HepG2 (cell line): ENCODE results near the gene LRRC3B. TPM values are rescaled to one million over a fixed set of nuclear protein-coding genes. Genes with fewer than 3 reads are reported as not detected.

Source experiments
- ATAC-seq: fragments of 200-7000 bp; cut with Tn5 transposase; 3 replicates; pipeline ENCODE4 v1.9.1; 2020; ENCODE audit warnings: mild to moderate bottlenecking, moderate library complexity
- BruUV-seq: library from RNA; stranded (reverse); fragments of 400-500 nt; replicated peaks from 2 replicates; lab custom pipeline; 2021; lab: Mats Ljungman, UMichigan
- CTCF ChIA-PET: fragments of 300-600 bp; formaldehyde crosslinking; extraction: SDS; loops from one replicate; lab custom pipeline; 2021; ENCODE audit warnings: low total read pairs, inconsistent platforms, low intra/inter-chr PET ratio; lab: Yijun Ruan, JAX
- POLR2A ChIA-PET: fragments of 350-600 bp; sonication (Branson Sonifier 250); formaldehyde crosslinking; loops from one replicate; lab custom pipeline; 2020; ENCODE audit warnings: antibody characterized with exemption, inconsistent platforms; lab: Yijun Ruan, JAX
- DNase-seq: peaks from one replicate; pipeline ENCODE4 v3.0.0-alpha.2; 2015; ENCODE audit warnings: low spot score
- FAIRE-seq: peaks from 3 replicates; lab custom pipeline; 2011; peaks lifted over from hg19 to GRCh38; lab: Jason Lieb, UNC
- H2AFZ ChIP-seq: one replicate; pipeline ENCODE4 v1.6.1; 2011; ENCODE audit warnings: low read length, inconsistent platforms
- H3K27ac ChIP-seq: fragments of 300-600 bp; 3 replicates; pipeline ENCODE4 v1.8.0; 2011; ENCODE audit warnings: mixed run types, mild to moderate bottlenecking, mixed read lengths, low read length, inconsistent platforms; ENCODE audit not compliant: insufficient read depth; ENCODE audit errors: extremely low read length
- H3K27me3 ChIP-seq, 2 experiments: fragments of 200-600 bp in 1 of 2; 2 replicates in 1 of 2; 3 replicates in 1 of 2; pipeline versions ENCODE4 v1.6.0 to v1.8.0; 2011; ENCODE audit warnings: low read length in 2 of 2, mild to moderate bottlenecking in 2 of 2, moderate library complexity in 2 of 2, inconsistent platforms in 1 of 2; ENCODE audit not compliant: insufficient read depth in 2 of 2, control insufficient read depth in 1 of 2
- H3K36me3 ChIP-seq, 2 experiments: fragments of 200-600 bp in 1 of 2; replicated peaks in 1 of 2; 2 replicates in 1 of 2; 3 replicates in 1 of 2; pipeline versions ENCODE4 v1.5.1 to v1.8.0; 2011; ENCODE audit warnings: low read length in 2 of 2, inconsistent platforms in 1 of 2; ENCODE audit not compliant: insufficient read depth in 2 of 2, control insufficient read depth in 1 of 2
- H3K4me1 ChIP-seq: 2 replicates; pipeline ENCODE4 v1.5.1; 2012; ENCODE audit warnings: low read length, inconsistent platforms; ENCODE audit not compliant: insufficient read depth
- H3K4me2 ChIP-seq: 2 replicates; pipeline ENCODE4 v1.6.0; 2011; ENCODE audit warnings: low read depth, low read length, inconsistent platforms
- H3K4me3 ChIP-seq, 3 experiments: fragments of 200-600 bp in 1 of 3; sonication (generic), shearing (Covaris generic) in 1 of 3; replicated peaks in 1 of 3; 2 replicates each; pipeline ENCODE4 v1.5.1; 2011 to 2016; ENCODE audit warnings: low read length in 3 of 3, inconsistent platforms in 2 of 3, low read depth in 2 of 3, mild to moderate bottlenecking in 2 of 3, control low read depth in 1 of 3, mixed read lengths in 1 of 3; ENCODE audit not compliant: insufficient read depth in 1 of 3
- H3K79me2 ChIP-seq: one replicate; pipeline ENCODE4 v1.6.1; 2011; ENCODE audit warnings: low read length, inconsistent platforms; ENCODE audit not compliant: insufficient read depth
- H3K9ac ChIP-seq: 2 replicates; pipeline ENCODE4 v1.6.0; 2011; ENCODE audit warnings: mild to moderate bottlenecking, low read depth, low read length, inconsistent platforms; ENCODE audit not compliant: insufficient read depth
- H3K9me3 ChIP-seq: 2 replicates; pipeline ENCODE4 v1.5.1; 2012; ENCODE audit warnings: mild to moderate bottlenecking, low read length
- H4K20me1 ChIP-seq: 2 replicates; pipeline ENCODE4 v1.6.0; 2011; ENCODE audit warnings: inconsistent platforms, mild to moderate bottlenecking, low read length, moderate library complexity; ENCODE audit not compliant: insufficient read depth
- MTF1 ChIP-seq: sonication (generic); formaldehyde crosslinking; IDR thresholded peaks from 2 replicates; pipeline ENCODE4 v1.5.0; 2020; ENCODE audit warnings: missing genetic modification reagents
- NR2F6 ChIP-seq, 2 experiments: IDR thresholded peaks; 2 replicates each; pipeline ENCODE4 v1.6.1; 2016; ENCODE audit warnings: antibody characterized with exemption in 1 of 2, mild to moderate bottlenecking in 1 of 2
- ZBTB46 ChIP-seq: sonication (generic); formaldehyde crosslinking; IDR thresholded peaks from 2 replicates; pipeline ENCODE4 v1.4.0; 2020; ENCODE audit warnings: mild to moderate bottlenecking, missing genetic modification reagents, borderline replicate concordance
- ZIK1 ChIP-seq: sonication (generic); formaldehyde crosslinking; IDR thresholded peaks from 2 replicates; pipeline ENCODE4 v1.5.0; 2020; ENCODE audit warnings: mild to moderate bottlenecking, low read depth, missing genetic modification reagents, borderline replicate concordance
- ZNF678 ChIP-seq: sonication (generic); formaldehyde crosslinking; IDR thresholded peaks from 2 replicates; pipeline ENCODE4 v1.4.0; 2020; ENCODE audit warnings: mild to moderate bottlenecking, missing genetic modification reagents
- ZNF737 ChIP-seq: sonication (generic); formaldehyde crosslinking; IDR thresholded peaks from 2 replicates; pipeline ENCODE4 v1.5.0; 2020; ENCODE audit warnings: missing genetic modification reagents, mild to moderate bottlenecking, borderline replicate concordance
- ZNF891 ChIP-seq: sonication (generic); formaldehyde crosslinking; IDR thresholded peaks from 2 replicates; pipeline ENCODE4 v1.5.0; 2020; ENCODE audit warnings: mild to moderate bottlenecking, missing genetic modification reagents
- ZSCAN22 ChIP-seq: sonication (generic); formaldehyde crosslinking; IDR thresholded peaks from 2 replicates; pipeline ENCODE4 v1.4.0; 2020; ENCODE audit warnings: mild to moderate bottlenecking, missing genetic modification reagents
- WGBS: methylation state at CpG from one replicate; pipeline ENCODE4 v1.1.6; 2017; ENCODE audit warnings: low lambda C conversion rate; 5-methylcytosine and 5-hydroxymethylcytosine counted together
- in situ Hi-C: cut with HindIII; loops from 2 replicates; pipeline ENCODE4 v1.10.0; 2017; ENCODE audit warnings: low pct_unique_long_range_greater_than_20kb; ENCODE audit not compliant: extremely low pct_ligation_motif_present
- intact Hi-C: fragments of 100-400 bp; cut with micrococcal nuclease; formaldehyde crosslinking; loops from one replicate; pipeline ENCODE4 v1.10.0; 2022; ENCODE audit not compliant: unreplicated experiment
- polyA plus RNA-seq, 8 experiments: library from polyadenylated mRNA; depleted of rRNA in 3 of 8; stranded (reverse) in 7 of 8; unstranded in 1 of 8; fragments of >200 nt; fragmentation: Illumina TruSeq in 4 of 8; extraction: Trizol in 4 of 8; gene quantifications; 2 replicates each; pipeline versions ENCODE4 v1.2.1 to v1.2.3, GENCODE V29; 2011 to 2016; ENCODE audit warnings: low read depth in 4 of 8, missing spikeins in 1 of 8, mixed read lengths in 1 of 8; ENCODE audit not compliant: insufficient read depth in 1 of 8
- total RNA-seq, 5 experiments: library from RNA; depleted of rRNA; stranded (reverse); fragments of >200 nt; fragmentation: Illumina TruSeq; extraction: Trizol; gene quantifications; 2 replicates each; pipeline ENCODE4 v1.2.3, GENCODE V29; 2016; ENCODE audit warnings: low read depth in 1 of 5
- TF ChIP-seq, protein P1 (sequence below): sonication (generic); formaldehyde crosslinking; conservative IDR thresholded peaks from 2 replicates; pipeline ENCODE4 v1.4.0; 2020; ENCODE audit warnings: missing genetic modification reagents
- TF ChIP-seq, protein P2 (sequence below): sonication (generic); formaldehyde crosslinking; IDR thresholded peaks from 2 replicates; pipeline ENCODE4 v1.4.0; 2020; ENCODE audit warnings: missing genetic modification reagents, mild to moderate bottlenecking, borderline replicate concordance

LRRC3B gene
- total and polyA plus RNA-seq, 2 of the 13 experiments (the other 11 are each of a cell fraction or from before 2014, with no cell fraction given): not detected

DNA sequence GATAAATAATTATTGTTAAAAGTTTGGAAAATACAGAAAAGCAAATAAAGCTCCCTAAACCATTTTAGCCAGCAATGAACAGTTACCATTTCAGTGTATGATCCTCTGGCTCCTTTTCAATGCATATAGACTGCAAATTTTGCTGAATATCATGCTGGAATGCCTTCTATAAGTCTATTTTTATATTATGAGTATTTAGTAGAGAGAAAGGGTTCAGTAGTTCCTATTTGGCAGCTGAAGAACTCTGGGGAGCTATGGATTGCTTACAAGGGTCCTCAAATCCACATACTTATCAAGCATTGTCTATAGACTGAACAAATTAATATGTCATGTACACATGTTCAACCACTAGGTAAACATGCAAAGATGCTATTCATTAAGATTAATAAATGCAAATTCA, 46.1 kb downstream of the LRRC3B start (continued):
- TF ChIP-seq, protein P1, sequence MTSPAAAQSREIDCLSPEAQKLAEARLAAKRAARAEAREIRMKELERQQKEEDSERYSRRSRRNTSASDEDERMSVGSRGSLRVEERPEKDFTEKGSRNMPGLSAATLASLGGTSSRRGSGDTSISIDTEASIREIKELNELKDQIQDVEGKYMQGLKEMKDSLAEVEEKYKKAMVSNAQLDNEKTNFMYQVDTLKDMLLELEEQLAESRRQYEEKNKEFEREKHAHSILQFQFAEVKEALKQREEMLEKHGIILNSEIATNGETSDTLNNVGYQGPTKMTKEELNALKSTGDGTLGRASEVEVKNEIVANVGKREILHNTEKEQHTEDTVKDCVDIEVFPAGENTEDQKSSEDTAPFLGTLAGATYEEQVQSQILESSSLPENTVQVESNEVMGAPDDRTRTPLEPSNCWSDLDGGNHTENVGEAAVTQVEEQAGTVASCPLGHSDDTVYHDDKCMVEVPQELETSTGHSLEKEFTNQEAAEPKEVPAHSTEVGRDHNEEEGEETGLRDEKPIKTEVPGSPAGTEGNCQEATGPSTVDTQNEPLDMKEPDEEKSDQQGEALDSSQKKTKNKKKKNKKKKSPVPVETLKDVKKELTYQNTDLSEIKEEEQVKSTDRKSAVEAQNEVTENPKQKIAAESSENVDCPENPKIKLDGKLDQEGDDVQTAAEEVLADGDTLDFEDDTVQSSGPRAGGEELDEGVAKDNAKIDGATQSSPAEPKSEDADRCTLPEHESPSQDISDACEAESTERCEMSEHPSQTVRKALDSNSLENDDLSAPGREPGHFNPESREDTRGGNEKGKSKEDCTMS (CRISPR knock-in tag): no peak
- TF ChIP-seq NR2F6 (IDR thresholded peaks at IDR 0.05) (no peak), NR2F6 (CRISPR knock-in tag; IDR thresholded peaks at IDR 0.05) (no peak), MTF1 (no peak), ZIK1 (CRISPR knock-in tag) (no peak), ZSCAN22 (CRISPR knock-in tag) (no peak)

GRCh38 chr3:26675336-26675735, 52.8 kb downstream of the LRRC3B start:
- Histone ChIP-seq H3K9ac (no peak overlapping the region), H3K27me3 (no peaks in the 10 kb centered on the region), H3K27ac (no peak overlapping the region), H2AFZ (no peak overlapping the region), H3K36me3 (no peaks in the 10 kb centered on the region), H4K20me1 (no peaks in the 10 kb centered on the region), H3K4me3 (no peak overlapping the region), H3K9me3 (no peaks in the 10 kb centered on the region), H3K4me1 (no peaks in the 10 kb centered on the region), H3K79me2 (no peaks in the 10 kb centered on the region), H3K4me2 (no peak overlapping the region)
- in situ Hi-C loops: no loop called here
- 30% methylated on average over 2 of the region's 2 CpGs for WGBS
- no peak for DNase-seq
- ATAC-seq: no peak
- BruUV-seq: no TSS peak
- POLR2A ChIA-PET: no interaction called here
- intact Hi-C loops: no loop called here
- FAIRE-seq: no peak
- CTCF ChIA-PET: no interaction called here
- TF ChIP-seq ZNF891 (CRISPR knock-in tag): no peak
- no peak for TF ChIP-seq ZBTB46 (CRISPR knock-in tag)
- TF ChIP-seq, protein P2, sequence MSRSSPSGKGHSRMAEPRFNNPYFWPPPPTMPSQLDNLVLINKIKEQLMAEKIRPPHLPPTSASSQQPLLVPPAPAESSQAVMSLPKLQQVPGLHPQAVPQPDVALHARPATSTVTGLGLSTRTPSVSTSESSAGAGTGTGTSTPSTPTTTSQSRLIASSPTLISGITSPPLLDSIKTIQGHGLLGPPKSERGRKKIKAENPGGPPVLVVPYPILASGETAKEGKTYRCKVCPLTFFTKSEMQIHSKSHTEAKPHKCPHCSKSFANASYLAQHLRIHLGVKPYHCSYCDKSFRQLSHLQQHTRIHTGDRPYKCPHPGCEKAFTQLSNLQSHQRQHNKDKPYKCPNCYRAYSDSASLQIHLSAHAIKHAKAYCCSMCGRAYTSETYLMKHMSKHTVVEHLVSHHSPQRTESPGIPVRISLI (CRISPR knock-in tag): no peak
- no peak for TF ChIP-seq ZNF678
- TF ChIP-seq ZNF737 (CRISPR knock-in tag): no peak
